Kidney glomerular epithelial cell (primary cell): Measurements from ENCODE around the gene HDAC4.

Experiments
- DNase-seq: peaks from one replicate; lab custom pipeline; 2025; lab: John Stamatoyannopoulos, UW

Gene HDAC4

DNA sequence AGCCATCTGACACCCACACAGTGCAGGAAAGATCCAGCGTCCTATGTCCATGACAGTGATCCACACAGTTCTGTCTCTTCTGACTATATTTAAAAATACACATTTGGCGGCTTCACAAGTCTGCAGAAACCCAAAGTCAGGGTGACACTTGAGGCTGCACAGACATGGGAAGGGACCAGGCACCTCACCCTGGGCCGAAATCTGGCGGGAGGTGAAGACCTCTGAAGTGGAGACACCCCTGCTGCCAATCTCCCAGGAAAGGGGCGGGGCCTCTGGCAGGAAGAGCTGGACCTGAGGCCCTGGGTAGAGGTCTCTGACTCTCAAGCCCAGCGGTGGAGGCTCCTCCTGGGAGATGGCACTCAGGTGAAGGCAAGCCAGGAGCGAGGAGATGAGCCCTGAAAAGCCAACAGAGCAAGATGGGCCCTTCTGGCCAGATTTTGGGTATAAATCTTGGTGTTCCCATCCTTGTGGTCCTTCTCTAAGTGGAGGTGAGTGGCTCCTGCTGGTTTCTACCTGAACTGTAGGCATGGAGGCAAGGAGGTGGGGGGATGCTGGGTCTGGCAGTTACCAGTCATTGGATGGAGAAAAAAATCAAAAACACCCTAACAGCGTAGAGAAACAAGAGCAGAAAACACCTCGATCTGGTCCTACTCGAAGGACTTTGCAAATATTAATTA lies 248.4 kb downstream of the HDAC4 start:
- DNase-seq, result no peak

DNA sequence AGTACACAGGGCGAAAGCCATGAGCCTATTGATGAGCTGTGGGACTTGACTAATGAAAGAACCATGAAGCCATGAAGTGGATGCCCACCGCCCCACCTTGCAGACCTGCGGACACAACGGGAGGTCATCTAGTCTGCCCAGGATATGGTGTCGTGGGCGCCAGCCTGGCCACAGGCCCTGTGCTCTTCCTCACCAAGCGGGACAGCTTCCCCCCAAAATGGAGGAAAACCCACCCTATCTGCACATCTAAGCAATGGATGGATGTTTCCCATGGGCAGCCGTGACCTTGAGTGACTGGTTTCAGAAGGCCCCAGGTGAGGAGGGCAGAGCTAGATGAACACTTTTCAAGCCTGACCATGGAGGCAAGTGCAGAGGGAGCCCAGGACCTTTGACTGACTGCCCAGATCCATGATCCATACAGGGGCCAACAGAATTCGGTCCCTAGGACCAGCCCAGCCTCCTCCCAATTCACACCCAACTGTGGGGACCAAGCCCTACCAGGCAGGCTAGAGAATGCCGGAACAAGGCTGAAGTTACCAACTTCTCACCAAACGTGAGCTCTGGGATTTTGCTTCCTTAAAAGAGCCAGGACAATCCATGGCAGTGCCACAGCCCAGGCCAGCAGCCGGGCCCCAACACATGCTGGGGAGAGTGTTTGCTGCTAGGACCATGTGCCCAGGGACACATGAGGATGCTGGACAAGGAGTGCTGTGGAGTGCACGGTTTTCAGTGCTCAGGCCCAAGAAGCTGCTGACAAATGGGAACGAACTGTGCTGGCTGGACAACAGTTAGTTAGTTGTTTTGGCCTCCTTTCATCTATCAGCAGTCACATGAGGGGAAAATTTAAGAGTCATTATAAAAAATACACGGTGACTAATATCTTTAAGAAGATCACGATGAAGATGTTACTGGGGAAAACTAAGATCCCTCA lies 249.4 kb downstream of the HDAC4 start:
- no peak for DNase-seq

DNA sequence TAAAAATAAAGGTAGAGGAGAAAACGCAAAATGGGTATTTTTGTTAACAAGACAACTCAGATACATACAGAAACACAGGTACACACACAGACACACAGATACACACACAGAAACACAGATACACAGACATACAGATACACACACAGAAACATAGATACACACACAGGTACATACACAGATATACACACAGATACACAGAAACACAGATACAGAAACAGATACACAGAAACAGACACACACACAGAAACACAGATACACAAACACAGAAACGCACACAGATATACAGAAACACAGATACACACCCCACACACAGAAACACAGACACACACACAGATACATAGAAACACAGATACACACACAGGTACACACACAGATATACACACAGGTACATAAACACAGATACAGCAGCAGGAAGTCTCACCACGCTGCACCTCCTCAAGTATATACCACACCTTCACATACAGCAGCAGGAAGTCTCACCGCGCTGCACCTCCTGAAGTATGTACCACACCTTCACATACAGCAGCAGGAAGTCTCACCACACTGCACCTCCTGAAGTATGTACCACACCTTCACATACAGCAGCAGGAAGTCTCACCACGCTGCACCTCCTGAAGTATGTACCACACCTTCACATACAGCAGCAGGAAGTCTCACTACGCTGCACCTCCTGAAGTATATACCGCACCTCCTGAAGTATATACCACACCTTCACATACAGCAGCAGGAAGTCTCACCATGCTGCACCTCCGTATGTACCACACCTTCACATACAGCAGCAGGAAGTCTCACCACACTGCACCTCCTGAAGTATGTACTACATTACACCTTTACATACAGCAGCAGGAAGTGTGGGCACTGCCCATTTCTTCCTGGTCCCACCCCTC lies 250.5 kb downstream of the HDAC4 start:
- DNase-seq, result no peak

DNA sequence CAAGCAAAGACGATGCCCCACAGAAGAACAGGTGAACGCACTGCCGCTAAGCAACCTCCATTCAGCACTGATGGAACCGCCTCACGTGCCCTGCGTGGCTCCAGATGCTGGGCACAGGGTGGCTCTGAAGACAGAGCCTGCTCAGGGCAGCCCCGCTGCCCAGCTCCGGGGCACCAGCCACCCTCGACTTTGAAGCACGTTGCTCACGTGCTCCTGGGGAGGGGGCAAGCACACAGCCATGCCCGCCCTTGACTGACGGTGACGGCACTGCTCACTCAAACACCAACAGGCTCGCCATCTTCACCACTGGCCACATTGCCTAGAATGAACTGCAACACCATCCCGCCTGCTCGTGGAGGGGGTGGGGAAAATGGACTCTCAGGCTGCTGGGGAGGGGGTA lies 251.3 kb downstream of the HDAC4 start:
- DNase-seq, result no peak

DNA sequence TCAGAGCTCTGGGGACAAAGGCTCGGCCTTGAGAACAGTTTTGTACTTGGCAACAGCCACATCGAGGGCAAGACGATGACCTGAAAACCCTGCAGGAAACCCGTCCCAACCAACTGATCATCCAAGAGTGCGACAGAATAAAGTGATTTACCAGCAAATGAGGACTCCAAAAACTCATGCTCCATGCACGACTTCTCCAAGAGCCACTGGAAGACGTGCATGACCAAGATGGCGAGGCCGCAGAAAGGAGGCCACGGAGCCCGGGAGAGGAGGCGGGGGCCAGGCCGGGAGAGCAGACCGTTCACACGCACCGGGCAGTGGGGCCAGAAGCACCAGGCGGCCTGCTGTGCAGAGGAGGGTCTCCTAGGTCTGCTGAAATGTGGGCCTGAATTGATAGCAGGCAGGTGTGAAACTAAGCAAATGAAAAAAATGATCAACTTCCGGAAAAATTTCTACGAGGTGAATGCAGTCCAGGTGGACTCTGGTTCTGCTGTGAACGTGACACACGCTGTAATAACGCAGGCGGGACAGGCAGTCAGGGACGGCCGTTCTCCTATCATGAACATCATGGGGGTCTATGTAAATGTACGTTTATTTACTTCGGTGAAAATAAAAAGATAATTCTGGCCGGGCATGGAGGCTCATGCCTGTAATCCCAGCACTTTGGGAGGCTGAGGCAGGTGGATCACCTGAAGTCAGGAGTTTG lies 252.2 kb downstream of the HDAC4 start:
- no peak for DNase-seq

DNA sequence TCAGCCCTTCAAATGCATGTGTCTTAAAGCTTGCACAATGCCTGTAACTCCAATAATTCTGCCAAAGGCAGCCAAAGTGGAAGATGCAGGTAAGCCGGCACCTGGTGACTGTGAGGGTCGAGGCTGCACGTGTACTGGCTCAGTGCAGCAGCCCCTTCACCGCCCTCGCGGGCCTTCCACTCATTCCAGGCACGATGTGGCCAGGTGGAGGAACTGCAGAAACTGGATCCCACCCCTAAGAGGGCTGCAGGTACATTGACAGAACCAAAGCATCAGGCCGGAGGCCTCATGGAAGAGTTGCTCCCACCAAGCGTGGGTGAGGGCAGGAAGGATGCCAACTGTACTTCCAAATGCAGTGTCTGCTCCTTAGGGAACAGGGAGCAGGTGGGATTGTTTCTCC lies 253.4 kb downstream of the HDAC4 start:
- no peak for DNase-seq

DNA sequence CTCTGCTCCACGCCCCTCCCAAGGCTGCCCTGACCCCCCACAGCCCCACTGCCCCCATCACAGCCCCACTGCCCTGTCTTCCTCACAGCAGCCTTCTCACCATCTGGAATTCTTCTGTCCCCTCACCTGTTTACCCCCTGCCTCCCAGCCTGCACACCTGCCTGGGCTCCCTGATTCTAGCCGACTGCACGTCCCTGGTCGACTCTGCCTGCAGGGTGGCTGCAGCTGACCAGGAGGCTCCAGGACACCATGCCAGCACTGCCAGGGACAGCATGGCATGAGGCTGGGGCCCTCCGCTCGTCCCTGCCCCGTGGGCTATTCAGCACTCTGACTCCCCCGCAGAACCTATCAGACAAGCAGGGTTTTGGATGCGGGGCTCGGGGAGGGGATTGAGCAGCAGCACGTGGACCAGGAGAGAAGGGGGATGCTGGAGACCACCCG lies 254.1 kb downstream of the HDAC4 start:
- DNase-seq, result no peak

DNA sequence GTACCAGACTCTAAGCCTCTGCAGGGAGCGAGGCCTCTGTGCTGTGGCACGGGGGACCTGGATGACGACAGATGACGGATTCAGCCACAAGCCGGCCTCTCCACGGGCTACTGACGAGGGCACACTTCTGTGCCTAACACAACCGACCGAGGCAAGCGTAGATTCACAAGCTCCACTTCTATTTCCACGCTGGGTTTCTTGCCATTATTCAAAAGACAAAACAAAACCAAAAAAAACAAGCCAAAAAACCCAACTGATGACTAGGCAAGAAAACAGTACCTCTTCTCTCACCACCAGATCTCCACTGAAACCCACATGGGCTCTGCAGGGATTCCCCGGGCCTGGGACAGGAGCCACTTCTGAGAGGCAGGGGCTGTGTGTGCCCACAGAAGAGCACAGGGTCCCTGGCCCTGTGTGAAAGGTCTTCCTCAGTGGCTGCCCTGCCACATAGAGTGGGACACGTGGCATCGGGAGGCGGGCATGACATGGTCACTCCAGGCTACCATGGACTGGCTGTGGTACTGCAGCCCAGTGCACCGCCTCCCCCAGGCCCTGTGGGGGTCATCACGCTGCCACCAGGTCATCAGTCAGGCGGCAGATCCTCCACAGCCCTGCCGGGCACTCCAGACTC lies 254.7 kb downstream of the HDAC4 start:
- DNase-seq, result no peak

DNA sequence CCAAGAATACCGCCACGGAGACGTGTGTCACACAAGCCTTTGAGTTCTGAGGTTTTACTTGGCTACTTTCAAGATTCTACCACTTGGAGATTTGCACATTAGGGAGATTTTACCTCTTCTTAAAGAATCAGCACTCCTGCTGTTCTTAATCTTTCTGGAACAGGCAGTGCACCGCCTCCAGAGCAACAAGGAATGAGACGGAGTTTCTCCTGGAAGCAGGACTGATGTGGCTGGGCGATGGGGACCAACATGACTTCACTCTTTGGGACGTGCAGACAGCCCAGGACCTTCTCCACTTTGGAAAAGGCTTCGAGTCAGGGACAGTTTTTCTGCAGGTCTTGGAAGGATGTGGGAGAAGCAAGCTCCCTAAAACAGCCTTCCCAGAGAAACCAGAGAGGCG lies 255.2 kb downstream of the HDAC4 start:
- DNase-seq, result no peak

DNA sequence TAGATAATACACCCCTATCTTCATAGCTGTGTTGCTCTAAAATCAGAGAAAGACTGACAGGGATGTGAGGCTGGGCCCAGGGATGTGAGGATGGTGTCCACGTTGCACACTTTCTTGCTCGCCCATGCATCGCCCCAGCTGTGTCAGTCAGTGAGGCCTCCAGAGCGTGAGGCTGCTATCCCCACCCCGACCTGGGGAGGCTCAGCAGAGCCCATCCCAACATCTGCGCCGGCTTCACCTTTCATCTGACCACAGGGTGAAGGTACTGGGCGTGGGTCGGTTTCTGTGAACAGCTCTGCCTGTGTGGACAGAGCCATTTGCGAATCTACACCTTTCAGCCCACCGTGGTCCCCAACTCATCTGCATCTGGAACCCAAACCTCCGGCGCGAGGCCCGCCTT lies 255.7 kb downstream of the HDAC4 start:
- no peak for DNase-seq

DNA sequence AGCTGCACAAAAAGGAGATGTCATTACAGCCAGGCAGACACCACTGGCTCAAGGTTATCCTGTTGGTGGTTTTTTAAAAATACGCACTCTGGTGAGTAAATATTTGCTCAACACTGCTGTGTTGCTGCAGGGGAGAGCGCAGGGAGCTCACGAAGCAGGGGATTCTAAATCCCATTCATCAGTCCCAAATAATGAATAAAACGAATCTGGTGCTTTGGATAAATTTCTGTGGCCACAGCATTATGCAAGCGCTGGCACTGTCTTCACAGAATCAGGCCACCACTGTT lies 256.2 kb downstream of the HDAC4 start:
- DNase-seq, result no peak

DNA sequence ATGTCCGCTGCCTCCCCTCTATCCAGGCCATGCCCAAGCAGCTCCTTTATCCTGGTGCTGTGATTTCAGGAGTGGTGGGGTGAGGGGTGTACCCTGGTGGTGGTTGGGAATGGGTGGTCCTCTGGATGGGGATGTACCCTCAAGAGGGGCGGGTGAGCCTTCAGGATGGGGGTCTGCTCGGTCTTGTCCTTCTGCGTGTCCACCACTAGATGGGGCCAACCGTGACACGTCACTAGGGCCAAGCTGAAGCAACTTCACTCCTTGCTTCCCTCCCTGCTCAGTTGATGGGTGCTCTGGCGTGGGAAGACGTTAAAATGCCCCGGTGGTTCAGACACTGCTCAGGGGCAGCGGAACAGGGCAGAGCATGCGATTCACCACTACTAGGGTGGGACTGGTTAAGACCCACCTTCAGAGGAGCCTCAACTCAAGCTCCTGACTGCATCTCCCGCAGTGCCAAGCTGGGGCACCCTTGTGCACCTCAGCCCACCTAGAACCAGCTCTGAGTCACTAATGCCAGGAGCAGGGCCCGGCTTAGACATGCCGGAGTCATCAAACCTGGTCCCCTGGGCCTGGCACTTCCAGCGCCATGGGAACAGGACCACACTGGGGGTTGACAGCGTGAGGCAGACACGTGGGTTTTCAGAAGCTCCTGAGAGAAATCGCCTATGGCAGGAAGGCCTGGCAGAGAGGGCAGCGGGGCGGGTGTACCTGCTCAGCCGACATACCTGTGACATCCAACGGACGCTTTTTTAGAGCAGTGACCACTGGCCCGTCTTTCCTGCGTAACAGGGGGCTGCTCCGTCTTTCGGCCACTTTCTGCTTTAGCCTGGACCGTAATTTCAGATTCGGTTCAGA lies 256.7 kb downstream of the HDAC4 start:
- DNase-seq, result peak; percentile 7

DNA sequence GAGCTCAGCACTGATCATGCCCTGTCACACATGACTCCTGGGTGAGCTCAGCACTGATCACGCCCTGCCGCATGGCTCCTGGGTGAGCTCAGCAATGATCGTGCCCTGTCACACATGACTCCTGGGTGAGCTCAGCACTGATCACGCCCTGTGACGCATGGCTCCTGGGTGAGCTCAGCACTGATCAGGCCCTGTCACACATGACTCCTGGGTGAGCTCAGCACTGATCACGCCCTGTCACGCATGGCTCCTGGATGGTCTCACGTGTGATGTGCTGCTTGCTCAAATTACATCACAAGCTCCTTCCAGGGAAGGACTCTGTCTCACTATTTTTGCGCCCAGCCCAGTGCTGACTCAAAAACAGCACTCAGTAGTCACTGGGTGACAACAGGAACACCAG lies 258.0 kb downstream of the HDAC4 start:
- DNase-seq, result no peak

DNA sequence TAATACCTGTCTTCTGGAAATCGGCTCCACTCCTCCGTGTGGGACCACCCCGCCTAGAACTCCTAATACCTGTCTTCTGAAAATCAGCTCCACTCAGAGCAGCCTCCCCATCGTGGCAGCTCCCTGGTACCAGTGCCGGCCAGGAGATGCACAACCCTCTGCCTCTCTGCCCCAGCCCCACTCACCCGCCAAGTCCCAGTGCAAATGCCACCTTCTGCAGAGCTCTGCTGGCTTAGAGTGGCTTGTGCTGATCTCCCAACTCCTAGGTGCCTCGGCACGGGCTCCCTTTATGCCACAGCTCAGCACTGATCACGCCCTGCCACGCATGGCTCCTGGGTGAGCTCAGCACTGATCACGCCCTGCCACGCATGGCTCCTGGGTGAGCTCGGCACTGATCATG lies 258.5 kb downstream of the HDAC4 start:
- DNase-seq, result no peak

DNA sequence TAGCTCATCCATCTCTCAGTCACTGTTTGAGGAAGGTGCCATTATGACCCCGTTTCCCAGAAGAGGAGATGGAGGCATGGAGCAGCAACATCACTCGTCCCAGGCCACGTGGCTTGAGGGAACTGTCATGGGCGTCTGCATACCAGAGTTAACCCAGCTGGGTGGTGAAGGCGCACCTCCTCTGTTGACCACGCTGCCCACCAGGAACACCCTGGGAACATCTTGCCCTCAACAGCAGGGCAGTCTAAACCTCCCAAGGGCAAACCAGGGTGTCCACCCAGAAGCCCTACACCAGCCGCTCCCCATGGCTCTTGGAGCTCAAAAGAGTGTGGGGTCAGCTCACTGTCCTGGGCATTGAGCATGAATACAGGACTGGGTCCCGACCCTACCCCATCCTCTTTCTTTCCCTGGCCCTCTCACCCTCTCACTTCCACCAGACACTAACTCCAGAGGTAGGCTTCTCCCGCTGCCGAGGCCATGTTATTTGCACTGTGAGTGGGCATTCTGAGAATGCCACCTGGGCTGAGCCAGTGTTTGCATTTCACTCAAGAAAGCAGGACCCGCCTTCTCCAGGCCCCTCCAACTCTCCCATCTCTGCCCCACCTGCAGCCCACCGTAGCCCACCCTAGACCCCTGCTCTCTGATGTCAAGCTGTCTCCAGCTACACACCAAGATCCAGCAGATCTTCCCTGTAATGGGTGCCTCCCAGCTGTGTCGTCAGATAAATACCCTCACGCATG lies 259.6 kb downstream of the HDAC4 start:
- DNase-seq, result no peak

DNA sequence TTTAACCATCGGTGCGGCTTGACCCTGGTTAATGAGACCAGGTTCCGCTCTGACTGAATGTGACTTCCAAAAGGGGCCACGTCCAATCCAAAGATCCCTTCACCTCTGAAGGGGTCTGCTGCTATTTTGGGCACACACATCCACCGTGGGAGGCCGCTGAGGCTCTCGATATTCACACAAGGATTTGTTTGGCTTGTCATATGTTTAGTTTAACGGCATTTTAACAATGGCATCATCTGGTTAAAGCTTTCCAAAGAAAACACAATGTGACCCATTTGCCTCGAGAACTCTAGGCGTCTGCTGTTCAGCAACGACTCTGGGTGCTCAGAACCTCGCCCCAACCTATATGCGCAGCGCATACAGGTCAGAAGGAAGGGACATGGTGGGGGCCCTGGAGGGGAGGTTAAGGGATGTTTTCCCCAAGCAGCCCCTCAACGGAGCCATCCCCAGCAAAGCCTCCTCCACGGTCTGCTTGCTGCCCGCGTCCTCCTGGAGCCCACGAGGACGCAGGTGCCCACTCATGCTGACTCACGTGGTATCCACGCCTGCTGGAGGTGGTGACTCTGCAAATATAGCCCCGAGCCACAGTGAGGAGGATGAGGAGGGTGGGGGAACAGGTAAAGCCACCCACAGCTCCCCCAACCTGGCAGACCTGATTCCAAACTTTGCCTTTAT lies 260.3 kb downstream of the HDAC4 start:
- DNase-seq, result no peak

DNA sequence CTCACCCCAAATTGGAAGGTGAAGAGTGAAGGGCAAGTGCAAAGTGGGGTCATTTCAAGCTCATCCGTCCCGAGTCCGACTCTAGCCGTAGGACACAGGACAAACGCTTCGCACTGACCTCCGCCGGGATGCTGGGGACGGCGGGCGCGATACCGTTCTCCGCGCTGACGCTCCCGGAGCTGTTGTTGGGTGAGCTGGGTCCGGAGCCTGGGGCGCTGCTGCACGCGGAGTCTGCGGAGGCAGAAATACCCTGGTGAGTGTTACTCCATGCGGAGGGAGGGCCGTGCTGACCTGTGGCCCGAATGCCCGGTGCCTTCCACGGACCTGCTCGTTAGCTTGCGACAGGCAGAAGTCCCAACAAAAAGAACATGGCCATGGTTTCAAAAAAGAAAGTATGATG lies 261.3 kb downstream of the HDAC4 start:
- DNase-seq, result no peak

DNA sequence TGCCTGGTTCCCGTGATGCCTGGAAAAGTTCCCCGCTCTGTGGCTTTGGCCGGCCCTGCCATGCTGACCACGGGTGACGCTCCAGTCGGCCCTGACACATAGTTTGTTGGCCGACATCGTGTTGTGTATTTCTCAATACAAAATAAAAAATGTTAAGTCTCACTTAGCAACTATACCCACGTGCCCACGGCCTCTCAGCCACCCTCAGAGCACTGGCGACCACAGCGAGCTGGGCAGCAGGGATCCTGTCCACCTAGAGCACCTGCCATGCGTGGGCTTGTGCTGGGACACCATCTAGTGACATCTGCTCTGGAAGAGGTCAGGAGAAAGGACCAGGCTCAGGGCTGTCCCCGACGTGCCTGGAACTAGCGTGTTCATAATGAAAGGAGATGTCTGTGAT lies 261.7 kb downstream of the HDAC4 start:
- no peak for DNase-seq

DNA sequence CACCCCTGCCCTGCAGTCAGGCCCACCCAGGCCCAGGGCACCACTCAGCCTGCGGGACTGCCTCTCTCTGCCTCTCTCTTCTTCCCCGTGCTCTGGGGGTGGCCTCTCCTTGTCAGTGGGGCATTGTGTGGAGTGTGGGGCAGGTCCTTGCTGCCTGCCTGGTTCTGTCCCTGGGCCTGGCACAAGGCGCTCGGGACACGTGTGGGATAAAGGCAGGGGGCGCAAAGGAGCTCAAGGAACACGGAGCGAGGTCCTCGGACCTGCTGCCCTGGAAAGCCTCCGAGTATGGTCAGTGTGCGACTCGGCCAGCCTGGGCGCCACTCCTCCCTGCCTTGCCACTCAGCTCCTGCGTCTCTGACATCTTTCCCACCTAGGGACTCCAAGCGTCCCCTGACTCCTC lies 262.2 kb downstream of the HDAC4 start:
- DNase-seq, result no peak
